Stimulated activated CD4-positive, alpha-beta T cell treated with anti-CD3 and anti-CD28 coated beads, TNF-alpha, amount 100 ng/mL, for 48 hours (primary cell): ENCODE measurements around the gene CES5A.
"Not testable (repeated sequence)": the region's sequence is repeated elsewhere in the genome, so short reads cannot be mapped to it uniquely, and the experiment has no call there.

Experiments
- DNase-seq, 3 donors: peaks; one replicate each; pipeline ENCODE4 v3.0.0-alpha.2; 2020; ENCODE audit warnings: low read depth in 3 of 3

CES5A gene, protein sequence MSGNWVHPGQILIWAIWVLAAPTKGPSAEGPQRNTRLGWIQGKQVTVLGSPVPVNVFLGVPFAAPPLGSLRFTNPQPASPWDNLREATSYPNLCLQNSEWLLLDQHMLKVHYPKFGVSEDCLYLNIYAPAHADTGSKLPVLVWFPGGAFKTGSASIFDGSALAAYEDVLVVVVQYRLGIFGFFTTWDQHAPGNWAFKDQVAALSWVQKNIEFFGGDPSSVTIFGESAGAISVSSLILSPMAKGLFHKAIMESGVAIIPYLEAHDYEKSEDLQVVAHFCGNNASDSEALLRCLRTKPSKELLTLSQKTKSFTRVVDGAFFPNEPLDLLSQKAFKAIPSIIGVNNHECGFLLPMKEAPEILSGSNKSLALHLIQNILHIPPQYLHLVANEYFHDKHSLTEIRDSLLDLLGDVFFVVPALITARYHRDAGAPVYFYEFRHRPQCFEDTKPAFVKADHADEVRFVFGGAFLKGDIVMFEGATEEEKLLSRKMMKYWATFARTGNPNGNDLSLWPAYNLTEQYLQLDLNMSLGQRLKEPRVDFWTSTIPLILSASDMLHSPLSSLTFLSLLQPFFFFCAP

GRCh38 chr16:55875273-55875672, at the start of gene CES5A:
CES5A (minus strand) TSS chr16:55875373; CDS start chr16:55875221, 152 bp downstream.
- no peak for DNase-seq

DNA sequence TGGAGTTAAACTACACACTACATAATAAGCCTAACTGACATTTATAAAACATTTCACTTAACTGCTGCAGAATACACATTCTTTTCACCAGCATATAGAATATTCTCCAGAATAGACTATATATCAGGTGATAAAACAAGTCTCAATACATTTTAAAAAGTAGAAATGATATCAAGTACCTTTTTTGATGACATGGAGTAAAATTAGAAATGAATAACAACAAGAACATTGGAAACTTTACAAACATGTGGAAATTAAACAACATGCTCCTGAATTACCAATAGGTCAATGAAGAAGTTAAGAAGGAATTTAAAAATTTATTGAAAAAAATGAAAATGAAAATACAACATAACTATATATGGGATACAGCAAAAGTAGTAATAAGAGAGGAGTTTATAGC, 47.5 kb upstream of the CES5A start:
- no peak for DNase-seq

GRCh38 chr16:55917373-55918160, 42.4 kb upstream of the CES5A start:
- no peak for DNase-seq

- DNase-seq, result no peak
Measured at GRCh38 chr16:55915096-55915827, 40.1 kb upstream of the CES5A start.

- no peak for DNase-seq
Measured at GRCh38 chr16:55914383-55914782, 39.2 kb upstream of the CES5A start.

GRCh38 chr16:55913716-55914115, 38.5 kb upstream of the CES5A start:
- no peak for DNase-seq

- not testable (repeated sequence) for DNase-seq
Measured at GRCh38 chr16:55913121-55913520, 37.9 kb upstream of the CES5A start.

DNA sequence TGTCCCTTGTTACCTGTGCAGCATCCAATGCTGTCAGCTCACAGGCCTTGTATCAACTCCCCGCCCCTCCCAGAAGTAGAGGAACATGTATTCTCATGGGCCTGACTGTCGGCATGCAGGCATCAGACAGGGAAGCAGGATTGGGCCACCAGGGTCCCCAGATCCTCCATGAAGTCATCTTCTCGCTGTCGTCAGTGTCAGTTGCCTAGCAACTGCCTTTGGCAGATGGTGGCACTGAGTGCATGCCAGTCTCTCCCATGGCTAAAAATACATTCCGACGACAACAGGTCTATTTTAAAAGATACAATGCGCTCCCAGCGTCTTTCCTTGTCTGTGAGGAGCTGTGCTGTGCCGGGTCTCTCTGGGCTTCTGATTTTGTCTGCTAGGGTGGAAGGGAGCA, 36.8 kb upstream of the CES5A start:
- no peak for DNase-seq

GRCh38 chr16:55911616-55912015, 36.4 kb upstream of the CES5A start:
- no peak for DNase-seq

GRCh38 chr16:55909876-55910275, 34.7 kb upstream of the CES5A start:
- DNase-seq, result no peak

- no peak for DNase-seq
Measured at GRCh38 chr16:55908641-55909040, 33.5 kb upstream of the CES5A start.

GRCh38 chr16:55907661-55908060, 32.5 kb upstream of the CES5A start:
- no peak for DNase-seq

DNA sequence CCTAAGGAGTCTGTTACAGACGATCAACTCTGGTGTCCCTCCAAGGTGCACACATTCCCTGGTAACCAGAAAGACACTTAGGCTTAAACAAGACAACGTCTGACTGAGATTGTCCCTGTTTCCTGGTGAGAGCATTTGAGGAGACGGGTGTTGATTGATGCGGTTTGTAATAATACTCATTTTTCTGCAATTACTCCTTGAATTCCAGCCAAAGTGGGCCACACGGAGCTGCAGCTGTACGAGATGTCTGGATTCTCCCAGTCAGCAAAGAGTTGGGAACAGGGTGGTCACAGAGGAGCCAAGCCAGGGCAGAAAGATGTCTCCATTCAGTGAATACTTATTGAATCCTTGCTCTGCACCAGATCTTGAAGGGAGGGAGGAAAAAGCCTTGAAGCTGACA, 30.9 kb upstream of the CES5A start:
- no peak for DNase-seq

DNA sequence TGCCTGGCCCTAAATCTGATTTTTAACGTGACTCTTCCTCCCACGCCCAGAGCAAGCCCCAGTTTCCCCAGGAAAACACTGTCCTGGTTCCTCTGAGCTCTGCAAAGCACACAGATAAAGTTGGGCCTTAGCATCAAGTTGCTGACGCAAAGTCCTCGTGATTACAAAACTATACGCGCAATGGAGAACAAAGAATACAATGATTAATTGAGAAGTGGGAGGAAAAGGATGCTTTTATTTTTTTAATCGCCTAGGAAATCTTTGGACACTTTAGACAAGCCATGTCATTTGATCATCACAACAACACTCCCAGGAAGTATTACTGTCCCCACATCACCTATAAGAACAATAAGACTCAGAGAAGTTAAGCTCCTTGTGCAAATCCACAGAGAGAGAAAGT, 30.5 kb upstream of the CES5A start:
- no peak for DNase-seq

GRCh38 chr16:55901566-55902217, 26.5 kb upstream of the CES5A start:
- DNase-seq, result no peak

GRCh38 chr16:55900616-55901393, 25.6 kb upstream of the CES5A start:
- DNase-seq, result no peak

- DNase-seq, result no peak
Measured at GRCh38 chr16:55899857-55900256, 24.7 kb upstream of the CES5A start.

DNA sequence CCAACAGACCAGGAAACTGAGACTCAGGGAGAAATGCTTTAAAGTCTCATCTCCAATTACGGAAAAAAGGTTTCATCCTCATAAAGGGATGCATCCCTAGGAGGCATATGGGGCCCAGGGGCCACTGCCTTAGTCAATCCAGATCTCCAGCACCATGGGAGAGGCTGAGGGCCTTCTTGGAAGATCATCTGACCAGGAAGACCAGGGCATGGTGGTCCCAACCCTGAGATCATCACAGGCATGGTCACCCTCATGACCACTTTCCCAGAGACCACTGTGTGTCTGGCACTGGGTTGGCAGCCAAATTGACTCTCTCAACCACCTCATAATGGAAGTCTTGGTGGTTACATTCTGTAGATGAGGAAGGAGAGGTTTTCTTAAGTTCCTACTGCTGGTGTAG, 23.4 kb upstream of the CES5A start:
- no peak for DNase-seq

DNA sequence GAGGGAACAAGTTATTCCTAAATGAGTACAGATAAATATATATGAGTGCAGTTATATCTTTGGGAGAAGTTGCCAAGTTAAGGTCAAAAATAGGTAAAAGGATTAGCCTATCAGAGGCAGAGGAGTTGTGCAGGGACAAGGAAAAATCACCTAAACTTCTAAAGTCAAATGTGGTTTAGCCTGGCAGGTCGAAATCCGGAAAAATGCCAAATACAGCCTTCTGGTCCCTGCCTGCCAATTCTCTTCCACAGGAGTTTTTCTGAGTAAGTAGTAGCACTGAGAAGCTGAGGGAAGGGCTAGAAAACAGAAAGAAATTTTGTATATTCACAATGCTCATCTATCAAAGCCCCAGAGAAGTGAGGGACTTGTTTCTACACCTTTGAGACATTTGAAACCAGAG, 17.6 kb upstream of the CES5A start:
- DNase-seq, result no peak

GRCh38 chr16:55889518-55889917, 14.3 kb upstream of the CES5A start:
- no peak for DNase-seq

DNA sequence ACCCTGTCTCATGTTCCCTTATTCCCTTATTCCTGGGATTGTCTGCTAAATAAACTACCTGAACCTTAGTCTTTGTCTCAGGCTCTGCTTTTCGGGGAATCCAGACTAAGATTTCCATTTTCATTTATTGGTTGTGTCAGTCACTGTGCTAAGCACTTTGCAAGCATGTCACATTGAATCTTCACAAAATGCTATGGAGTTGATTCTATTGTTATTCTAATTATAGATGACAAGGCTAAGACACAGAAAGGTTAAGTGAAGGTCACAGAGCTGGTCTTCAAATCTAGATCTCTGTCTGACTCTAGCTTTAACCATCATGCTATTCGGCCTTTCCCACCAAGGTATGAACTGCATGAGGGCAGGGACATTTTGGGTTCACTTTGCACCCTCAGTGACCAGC, 13.4 kb upstream of the CES5A start:
- no peak for DNase-seq
